ENCODE measurements around the gene MARK3.

GRCh38 chr14:103552846-103553210, 167.6 kb downstream of the MARK3 start:
- TF ChIP-seq CTCF (conservative IDR thresholded peaks at IDR 0.05) (no peak), ZFX (IDR thresholded peaks at IDR 0.05) (no peak)
